GM19240 (cell line): ENCODE measurements around the gene USP6.
A peak's percentile ranks its signal among the peaks of the same experiment; 100 is the strongest.
"Not testable (repeated sequence)": the region's sequence is repeated elsewhere in the genome, so short reads cannot be mapped to it uniquely, and the experiment has no call there.

Source experiments
- DNase-seq: peaks from one replicate; pipeline ENCODE4 v3.0.0; 2011; ENCODE audit warnings: low spot score; ENCODE audit not compliant: insufficient read length

USP6 gene

DNA sequence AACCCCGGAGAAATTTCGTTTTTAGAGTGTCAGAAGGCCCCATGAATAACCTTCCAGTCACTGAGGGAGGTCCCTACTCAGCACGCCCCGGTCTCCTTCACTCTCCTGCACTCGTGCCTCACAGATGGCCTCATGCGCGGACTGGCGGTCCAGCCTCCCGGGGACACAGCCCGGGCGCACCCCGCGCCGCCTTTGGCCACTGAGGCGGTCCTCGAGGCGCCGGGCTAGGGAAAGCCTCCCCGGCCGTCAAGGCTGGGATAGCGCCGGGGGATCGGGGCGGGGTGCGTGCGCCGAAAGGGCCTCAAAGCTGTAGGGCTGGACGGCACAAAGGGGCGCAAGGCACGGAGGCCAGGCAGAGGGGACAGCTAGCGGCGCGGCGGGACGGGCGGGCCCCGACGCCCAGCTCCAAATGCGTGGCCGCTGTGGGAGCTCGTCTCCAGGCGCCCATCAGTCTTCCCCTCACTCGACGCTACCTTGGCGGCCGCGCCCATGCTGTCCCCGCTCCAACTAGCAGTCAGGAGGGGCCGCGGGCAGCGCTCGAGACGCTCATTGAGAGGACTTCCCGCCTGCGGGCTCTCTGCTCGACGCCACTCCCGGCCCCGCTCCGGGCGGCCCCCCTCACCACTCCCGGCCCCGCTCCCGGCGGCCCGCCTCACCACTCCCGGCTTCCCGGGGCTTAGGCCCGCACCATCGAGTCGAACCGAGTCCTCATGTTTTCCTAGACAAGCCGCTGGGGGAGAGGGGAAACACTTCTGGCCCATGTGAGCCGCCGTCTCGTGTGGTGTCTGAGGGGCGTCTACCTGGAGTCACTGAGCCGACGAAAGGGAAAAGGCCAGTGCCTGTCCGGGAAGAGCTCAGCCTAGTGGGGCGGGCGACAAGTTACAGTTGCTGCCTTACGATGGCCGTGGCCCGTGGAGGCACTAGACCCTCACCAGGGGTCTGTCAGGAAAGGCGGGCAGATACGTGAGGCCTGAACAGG is at the start of gene USP6:
Gene USP6, plus strand, starts transcription at position 360 of the 979 bp plus-strand sequence. CDS start 14,336 bp downstream, outside the sequence.
- no peak for DNase-seq

DNA sequence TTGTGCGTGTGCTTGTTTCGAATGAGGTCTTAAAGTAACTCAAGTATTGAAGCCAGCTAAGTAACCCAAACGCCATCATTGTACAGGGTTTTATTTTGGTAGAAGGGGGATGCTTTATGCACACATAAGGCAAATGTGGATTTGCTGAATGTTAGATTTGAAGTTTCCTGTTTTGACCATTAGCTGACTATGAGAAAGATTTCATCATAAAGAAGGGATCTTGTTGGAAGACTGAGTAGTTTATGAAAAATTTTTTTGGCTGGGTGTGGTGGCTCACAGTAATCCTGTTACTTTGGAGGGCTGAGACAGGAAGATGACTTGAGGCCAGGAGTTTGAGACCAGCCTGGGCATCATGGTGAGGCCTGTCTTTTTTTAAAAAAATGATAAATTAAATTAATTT is 47.6 kb upstream of the USP6 start:
- no peak for DNase-seq

DNA sequence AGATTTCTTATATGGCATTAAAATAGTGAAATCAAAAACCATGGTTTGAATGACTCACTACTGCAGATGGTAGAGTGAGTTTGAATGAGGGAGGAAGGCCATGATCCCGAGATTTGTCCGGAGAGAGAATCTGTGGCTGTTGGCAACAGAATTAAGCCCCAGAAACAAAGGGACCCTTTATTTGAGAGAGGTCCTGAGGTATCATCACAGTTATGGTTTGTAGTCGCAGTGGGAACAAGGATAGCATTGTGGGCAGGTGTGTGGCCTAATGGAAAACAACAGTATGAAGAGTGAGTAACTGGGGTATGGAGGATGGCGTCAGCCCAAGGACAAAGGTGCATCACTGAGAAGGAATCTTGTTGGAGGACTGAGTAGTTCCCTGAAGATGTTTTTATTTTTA is 46.1 kb upstream of the USP6 start:
- no peak for DNase-seq

DNA sequence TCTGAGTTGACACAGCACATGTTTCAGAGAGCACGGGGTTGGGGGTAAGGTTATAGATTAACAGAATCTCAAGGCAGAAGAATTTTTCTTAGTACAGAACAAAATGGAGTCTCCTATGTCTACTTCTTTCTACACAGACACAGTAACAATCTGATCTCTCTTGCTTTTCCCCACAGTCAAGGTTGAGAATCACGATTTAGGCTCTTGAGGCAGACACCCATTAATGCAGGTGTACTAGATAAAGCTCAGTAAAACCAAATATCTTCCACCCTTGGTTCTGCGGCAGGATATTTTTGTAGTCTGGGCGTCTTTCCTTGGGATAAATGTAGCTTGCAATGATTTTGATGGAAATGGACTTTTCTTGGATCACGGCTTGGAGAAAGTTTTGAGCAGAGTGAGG is 40.4 kb upstream of the USP6 start:
- DNase-seq: not testable (repeated sequence)

DNA sequence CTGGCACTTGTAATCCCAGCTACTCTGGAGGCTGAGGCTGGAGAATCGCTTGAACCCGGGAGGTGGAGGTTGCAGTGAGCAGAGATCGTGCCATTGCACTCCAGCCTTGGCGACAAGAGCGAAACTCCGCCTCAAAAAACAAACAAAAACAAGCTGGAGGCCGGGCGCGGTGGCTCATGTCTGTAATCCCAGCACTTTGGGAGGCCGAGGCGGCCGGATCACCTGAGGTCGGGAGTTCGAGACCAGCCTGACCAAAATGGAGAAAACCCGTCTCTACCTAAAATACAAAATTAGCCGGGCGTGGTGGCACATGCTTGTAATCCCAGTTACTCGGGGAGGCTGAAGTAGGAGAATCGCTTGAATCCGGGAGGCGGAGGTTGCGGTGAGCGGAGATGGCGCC is 38.6 kb upstream of the USP6 start:
- not testable (repeated sequence) for DNase-seq

DNA sequence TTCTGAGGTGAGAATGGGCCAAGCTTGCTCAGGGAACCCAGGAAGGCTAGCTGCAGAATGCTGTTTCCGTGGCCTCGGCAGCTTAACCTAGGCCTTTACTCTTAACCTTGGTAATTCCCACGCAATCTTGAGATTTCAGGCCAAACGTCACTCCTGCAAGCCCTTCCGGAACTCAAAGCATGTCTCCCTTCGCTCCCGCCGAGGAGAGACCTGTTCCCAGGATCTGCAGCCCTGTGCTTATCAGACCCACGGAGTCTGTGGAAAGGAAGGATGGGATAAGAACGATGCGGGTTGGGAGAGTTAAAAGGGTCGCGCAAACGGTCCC is 38.1 kb upstream of the USP6 start:
- DNase-seq: no peak

DNA sequence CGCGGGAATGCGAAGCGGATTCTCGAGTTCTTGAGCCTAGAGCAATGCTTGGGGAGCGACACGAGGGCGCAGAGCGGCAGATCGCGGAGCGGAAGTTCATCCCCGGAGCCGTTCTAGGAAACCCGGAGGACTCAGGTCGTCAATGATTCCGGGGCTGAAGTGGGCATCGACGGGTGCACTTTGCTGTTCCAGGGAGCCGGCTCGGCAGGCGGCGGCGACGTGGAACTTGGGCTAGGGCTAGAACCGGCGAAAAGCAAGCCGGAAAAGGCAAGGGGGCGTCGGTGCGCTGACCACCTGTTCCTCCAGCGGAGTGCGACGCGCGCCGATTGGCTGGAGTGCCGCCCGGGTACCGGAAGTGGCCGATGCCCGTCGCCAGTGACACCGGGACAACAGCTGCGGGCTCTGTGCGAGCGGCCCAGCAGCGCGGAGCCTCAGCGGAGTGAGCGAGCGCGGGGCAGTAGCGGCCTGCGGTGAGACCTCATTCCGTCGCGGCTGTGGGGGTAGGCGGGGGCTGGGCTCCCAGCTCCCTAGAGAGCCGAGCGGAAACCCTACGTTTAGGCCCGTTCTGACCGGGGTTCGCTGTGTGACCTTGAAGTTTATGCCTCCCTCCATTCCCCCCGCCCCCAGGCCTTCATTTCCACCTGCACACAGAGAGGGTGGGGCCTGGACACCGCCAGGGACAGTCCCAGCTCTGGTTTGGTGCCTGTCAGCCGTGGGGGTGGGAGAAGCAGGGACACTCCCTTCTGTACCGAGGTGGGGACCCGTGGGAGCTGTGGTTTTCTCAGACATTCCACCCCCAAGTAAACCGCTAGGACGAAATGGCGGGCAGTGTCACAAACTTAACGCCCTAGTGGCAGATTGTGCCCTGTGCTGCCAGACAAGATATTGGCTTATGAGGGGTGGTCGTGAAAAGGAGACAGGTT is 37.5 kb upstream of the USP6 start, which contains the start of gene ZFP3:
Gene ZFP3, plus strand, starts transcription at position 362 of the 923 bp plus-strand sequence. CDS start 13,038 bp downstream, outside the sequence.
- DNase-seq: peak; percentile 57

DNA sequence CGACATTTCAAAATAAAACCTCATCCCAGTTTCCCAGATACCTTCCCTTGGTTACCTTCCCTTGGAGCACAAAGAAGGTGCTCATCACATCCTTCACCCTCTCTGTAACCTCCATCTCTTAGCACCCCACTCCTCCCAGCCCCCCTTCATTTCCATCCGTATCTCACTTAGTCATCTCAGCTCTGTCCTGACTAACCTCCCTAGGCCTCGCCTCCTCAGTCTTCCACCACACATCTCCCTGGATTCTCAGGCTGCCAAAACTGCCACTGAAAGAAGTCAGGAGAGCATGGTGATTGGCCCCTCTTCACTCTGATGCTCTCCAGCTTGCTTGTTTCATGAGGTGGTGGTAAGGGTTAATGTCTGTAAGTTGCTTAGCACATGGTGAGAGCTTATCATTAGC is 35.2 kb upstream of the USP6 start:
- no peak for DNase-seq

DNA sequence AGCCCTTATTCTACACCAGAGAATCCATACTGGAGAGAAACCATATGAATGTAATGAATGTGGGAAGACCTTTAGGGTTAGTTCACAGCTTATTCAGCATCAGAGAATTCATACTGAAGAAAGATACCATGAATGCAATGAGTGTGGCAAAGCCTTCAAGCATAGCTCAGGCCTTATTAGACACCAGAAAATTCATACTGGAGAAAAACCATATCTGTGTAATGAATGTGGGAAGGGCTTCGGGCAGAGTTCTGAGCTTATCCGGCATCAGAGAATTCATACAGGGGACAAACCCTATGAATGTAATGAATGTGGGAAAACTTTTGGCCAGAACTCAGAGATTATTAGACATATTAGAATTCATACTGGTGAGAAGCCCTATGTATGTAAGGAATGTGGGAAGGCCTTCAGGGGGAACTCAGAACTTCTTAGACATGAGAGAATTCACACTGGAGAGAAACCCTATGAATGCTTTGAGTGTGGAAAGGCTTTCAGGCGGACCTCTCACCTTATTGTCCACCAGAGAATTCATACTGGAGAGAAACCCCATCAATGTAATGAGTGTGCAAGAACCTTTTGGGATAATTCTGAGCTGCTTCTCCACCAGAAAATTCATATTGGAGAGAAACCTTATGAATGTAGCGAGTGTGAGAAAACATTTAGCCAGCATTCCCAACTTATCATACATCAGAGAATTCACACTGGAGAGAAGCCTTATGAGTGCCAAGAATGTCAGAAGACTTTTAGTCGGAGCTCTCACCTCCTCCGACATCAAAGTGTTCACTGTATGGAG is 23.4 kb upstream of the USP6 start:
- DNase-seq: no peak

DNA sequence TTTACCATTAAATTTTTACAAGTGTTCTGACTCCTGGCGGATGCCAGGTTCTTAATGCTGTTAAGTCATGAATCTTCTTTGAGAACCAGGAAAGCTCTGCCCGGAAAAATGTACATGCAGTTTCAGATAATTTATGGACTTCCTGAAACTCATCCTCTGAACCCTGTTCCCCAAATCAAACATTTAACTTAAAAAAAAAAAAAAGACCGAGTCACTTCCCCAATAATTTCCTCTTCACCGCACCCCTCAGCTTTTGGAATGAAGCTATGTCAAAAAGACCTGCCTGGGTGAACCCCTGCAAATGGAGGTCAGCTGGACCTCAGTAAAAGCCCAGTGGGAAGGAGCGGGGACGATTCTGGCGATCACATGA is 19.1 kb upstream of the USP6 start:
- no peak for DNase-seq

DNA sequence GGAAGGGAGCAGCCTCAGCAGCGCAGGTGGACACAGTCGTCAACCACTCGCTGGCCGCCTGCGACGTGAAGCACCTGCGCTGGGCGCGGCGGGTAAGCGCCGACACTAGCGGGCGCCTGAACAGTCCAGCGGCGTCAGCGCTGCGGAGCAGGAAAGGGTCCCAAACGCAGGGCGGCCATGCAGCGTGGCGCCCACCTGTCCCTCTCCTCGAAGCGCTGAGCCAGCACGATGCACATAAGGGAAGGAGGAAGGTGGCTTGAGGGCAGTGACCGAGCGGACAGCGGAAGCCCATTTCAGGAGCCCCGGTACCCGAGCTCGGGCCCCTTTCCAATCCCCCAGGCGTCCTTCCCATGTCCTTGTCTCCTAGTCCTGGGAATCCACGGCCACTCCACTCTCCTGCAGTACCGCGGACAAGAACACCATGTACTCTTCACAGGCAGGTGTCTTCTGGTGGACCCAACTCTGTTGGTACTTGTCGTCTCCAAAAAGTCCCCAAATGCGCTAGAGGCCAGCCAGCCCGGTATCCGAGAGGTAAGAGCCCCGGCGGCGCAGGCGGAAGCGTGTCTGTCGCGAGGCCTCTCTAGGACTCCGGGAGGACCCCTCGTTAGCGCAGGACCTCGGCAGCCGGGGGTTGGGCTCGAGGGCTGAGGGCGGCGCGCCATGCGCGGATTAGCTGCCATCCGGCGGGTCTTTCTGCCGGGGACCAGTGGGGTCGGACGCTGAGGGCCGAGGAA is 18.6 kb upstream of the USP6 start:
- DNase-seq: no peak

DNA sequence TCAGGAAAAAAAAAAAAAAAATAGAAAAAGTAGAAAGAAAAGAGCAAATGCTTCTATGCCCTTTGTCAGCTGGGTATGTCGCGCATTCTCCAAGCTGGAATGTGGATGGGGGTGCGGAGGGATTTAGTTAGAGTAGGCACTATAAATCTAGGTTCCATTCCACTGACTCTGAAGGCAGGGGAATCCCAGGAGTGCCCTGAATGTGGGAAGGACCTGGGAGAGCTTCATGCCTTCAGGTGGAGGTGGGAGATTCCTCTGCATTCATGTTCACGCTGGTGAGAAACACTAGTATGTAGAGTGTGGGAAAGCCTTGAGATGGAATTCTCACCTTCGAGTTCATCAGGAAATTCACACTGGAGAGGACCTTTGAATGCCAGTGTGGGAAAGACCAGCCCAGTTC is 16.6 kb upstream of the USP6 start:
- no peak for DNase-seq

DNA sequence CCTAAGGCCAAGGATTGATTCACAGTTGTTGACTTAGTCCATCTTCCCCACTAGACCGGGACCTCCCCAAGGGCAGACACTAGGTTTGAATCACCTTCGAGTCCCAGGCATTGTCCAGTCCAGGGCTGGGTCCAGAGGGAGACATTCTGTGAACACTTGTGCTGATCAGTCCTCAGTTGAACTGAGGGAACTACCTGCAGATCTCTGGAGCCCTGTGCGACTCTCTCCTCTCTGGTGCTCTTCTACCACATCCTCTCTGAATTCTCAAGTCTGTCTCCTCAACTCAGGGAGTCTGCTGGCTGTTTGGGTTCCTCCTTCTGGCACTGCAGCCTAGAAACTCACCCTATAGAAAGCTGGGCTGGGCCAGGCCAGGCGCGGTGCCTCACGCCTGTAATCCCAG is 15.0 kb upstream of the USP6 start:
- DNase-seq: no peak

DNA sequence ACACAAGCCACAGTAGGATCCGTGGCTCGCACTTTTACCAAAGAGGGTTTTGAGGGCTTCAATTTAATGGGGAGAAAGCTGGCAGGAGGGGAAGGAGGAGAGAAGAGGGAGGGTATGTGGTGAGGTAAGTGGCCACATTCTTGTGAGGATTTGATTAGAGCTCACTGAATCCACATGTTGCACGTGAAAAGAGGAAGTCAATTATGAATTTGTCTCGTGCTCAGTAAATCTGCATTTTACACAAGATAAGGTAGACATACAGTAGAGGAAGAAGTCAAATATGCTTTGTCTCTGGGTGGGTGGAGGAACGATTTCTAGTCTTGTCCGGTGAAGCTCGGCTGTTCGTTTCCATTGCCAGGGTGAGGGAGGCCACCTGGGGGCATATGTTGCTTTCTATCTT is 5.0 kb upstream of the USP6 start:
- no peak for DNase-seq

DNA sequence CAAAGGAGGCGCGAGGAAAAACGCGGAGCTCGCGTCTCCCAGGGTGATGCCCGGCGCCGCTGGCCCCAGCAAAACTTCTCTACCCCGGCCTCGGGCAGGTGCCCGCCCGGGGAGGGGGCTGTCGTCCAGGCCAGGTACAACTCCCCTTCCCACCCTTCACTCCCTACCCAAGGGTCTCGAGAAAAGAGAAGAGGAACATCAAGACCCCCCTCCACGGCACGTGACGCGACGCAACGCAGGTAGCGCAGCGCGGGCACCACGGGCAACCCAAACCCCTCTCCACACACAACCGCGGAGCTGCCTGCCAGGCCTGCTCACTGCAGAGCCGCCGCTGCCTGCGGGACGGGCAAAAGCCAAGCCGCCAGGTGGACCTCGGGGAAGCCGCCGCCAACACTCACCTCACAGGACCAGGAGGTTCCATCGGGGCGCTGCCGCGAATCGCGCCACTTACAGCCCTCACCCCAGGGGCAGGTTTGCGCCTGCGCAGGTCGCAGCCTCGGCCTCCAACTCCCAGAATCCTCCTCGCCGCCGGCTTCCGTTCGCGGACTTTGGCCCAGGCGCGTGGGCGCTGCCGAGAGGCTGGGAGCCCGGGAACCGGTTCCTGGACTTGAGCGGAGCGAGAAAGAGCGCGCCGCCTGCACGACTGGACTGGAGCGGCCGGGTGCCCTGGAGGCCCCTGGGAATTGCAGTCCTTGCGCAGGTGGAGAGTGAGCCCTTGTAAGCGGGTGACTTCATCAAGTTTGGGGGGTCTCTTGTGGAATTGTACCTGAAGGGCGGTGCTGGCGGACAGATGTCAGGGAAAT is 4.2 kb upstream of the USP6 start, which contains the start of gene ZNF232:
Gene ZNF232, minus strand, starts transcription at position 477 of the 803 bp plus-strand sequence. Its CDS starts 56 bp downstream, at position 421.
- peak; percentile 97 for DNase-seq

DNA sequence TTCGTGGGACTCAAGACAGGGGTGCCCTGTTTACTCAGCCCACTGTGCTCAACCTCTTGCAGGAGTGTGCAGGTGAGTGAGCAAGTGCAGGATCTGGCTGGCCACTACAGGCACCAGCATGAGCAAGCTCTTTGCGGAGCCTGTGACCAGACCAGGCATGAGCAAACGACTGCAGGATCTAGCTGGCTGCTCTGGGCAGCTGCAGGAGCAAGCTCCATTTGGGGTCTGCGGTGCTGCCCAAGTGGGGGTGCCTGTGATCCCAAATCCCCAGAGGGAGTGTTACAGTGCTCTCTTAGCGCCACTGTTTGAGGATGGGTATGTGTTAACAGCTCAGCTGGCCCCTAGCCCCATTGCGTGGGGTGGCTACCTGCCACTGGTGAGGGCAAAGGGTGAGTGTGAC is 2.4 kb downstream of the USP6 start:
- DNase-seq: no peak

DNA sequence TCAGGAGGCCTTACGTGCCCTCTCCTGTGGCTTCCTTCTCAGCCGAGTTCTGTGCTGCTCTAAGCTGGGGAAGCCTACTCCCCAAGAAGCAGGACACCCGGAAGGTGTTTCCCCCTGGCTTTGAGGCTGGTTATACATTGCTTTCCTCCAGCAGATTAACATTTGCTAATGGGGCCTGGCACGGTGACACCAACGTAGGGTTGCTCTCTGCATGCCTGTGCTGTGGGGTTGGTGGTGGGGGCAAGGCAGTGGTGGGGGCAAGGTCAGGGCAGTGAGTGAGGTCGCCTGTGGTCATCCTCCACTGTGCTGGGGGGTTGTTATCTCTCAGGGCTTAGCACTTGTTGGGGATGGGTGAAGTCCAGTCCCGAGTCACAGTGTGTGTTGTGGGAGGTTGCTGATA is 4.2 kb downstream of the USP6 start:
- DNase-seq: no peak

DNA sequence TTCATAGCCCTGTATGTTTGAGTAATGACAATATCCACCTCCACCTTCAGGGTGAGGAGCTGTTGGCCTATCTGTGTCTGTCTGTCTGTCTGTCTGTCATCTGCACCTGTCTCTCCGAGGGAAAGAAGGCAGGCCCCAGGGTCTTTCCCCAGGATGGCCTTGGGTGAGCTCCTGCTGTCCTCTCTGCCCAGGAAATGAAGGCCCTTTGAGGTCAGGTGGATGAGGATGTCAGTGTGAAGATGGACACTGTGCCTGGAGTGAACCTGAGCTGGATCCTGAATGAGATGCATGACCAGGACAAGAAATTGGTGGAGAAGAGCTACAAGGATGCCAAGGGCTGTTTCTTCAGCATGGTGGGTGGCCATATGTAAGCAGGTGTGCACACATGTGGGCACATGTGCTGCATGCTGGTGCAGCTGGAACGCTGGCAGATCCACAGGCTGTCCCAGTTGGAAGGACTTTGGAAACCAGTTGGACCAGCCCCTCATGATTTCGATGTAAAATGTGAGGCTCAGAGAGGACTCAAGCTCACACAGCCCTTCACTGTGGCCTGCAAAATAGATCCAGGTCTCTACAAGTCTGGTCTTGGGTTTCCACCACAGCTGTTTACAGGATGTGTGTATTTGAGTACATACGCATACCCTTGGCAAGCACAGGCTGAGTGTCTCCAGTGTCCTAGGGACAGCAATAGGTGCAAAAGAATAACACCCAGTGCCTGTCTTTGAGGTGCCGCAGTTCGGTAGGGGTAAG is 4.8 kb downstream of the USP6 start:
- DNase-seq: not testable (repeated sequence)
